HG02798 (cell line): ENCODE measurements around the gene FAM216A.
A peak's percentile ranks its signal among the peaks of the same experiment; 100 is the strongest.
"Not testable (repeated sequence)": the region's sequence is repeated elsewhere in the genome, so short reads cannot be mapped to it uniquely, and the experiment has no call there.

Experiments used
- ATAC-seq: cut with Tn5 transposase; IDR thresholded peaks from one replicate; pipeline ENCODE4 v1.9.1; 2021; ENCODE audit warnings: mild to moderate bottlenecking; ENCODE audit not compliant: unreplicated experiment, poor library complexity

Gene FAM216A

DNA sequence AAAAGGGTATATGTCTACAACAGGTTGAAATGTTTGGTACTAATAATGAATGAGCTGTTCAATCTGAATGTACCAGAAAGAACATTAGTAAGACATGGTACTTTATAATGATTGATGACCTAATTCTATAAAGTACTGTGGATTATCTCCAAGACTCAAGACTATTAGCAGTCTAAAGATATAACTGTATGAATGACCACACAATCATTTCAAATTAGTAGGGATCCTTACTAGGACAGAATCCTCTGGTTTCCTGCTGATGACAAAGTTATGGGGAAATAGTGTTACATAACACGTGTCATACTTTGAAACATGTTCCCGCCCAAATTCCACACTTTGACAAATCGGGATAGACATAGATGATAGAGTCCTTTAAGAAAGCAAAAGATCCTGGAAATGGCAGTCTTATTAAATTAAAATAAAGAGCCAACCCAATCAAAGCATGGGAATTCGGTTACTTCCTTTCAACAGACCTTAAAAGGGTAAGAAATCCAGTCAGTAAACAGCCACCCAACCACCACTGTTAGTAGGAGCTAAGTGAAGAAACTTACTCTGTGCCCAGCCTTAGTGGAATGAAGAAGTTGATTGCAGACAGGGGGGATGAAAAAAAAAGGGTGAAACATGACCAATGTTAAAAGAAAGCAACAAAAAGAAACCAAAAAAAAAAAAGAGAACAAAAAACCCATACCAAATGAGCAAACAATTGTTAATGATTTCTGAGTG is 30.5 kb downstream of the FAM216A start:
- no peak for ATAC-seq

DNA sequence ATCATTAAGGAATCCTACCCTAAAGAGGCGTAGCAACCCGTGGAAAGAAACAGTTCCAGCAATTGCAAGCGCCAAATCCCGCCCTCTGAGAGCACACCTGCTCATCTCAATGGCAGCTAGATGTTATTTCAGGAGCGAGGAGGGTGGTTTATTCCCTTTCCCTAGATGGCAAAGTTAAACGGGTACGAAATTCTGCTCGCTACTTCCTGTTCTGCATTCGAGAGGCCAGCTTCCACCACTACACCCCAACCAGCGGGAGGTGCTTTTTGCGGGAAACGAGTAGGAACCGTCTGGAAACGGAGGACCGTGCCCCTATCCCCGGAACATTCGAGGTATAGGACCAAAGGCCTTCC is 32.7 kb downstream of the FAM216A start:
- no peak for ATAC-seq

DNA sequence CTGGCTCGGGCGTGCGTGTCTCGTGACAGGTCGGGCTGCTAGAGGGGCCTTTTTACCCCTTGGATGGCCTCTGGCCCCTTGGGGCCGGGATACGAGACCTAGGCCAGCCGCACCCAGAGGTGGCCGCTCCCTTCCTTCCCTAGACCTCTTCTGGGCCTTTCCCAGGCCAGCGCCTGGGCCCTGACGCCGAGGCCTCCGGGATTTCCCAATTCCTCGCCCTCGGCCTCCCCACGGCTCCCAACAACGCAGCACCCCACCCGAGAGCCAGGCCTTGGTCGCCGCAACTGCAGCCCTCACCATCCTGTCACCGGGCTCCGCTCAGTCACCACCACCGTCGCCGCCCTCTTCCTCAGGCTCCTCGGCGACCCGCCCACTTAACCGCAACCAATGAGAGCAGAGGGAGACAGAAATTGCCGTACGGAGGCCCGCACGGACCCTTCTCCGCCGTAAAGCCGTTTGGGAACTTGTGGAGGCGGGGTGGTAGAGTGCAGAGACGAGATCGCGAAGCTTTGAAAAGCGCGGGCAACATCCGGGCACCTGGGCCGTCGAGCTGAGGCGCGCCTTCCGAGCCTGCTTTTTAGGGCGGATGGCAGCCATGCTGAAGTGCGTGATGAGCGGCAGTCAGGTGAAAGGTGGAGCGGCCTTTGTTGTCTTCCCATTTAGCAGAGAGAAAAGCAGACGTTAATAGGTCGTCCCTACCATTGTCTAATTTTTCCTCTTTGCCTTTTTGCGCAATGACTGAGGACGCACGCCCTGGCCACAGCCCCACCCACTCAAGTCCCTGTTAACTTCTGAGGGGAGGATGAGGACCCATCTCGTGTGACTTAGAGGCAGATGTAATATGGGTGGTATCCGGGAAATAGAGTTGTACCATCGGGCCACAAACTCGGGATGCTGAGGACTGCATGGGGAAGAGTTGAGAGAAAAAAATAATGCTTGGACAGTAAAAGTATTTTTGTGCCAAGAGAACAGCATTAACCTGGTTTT is 33.4 kb downstream of the FAM216A start, which contains the start of the genes RAD9B and VPS29:
RAD9B (plus strand) TSS at position 580 of the 987 bp plus-strand sequence; CDS start at position 587, 7 bp downstream.
VPS29 (minus strand) TSS at position 360 of the 987 bp plus-strand sequence; CDS start at position 300, 60 bp downstream.
- peak; percentile 94 for ATAC-seq

DNA sequence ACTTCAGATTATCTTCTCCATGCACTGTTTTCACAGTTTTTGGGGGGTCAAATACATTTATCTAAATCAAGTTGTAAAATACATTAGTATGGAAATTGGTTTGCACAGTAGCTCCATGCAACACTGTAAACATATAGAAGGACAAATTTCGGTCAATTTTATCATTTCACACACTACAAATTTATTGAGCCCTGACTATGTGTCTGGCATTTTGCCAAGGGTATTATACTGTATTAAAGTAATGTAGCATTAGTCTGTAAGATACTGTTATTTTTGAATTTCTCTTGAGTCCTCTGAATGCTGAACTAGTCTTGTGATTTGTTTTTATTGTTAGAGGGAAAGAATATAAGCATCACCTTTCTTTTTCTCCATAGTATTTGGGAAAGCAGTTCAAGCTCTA is 34.8 kb downstream of the FAM216A start:
- ATAC-seq, result no peak

DNA sequence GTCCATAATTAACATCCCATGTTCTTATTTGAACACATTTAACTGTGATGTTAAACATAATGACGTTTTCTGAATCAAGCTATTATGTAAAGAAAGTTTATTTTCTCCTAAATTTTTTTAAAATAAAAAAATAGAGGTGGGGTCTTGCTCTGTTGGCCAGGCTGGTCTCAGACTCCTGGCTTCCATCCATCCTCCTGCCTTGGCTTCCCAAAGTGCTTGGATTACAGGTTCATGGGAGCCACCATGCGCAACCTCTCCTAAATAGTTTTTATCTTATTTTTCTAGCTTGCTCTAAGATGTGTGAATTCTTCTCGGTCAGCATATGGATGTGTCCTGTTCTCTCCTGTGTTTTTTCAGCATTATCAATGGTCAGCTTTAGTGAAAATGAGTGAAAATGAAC is 36.7 kb downstream of the FAM216A start:
- ATAC-seq, result no peak

DNA sequence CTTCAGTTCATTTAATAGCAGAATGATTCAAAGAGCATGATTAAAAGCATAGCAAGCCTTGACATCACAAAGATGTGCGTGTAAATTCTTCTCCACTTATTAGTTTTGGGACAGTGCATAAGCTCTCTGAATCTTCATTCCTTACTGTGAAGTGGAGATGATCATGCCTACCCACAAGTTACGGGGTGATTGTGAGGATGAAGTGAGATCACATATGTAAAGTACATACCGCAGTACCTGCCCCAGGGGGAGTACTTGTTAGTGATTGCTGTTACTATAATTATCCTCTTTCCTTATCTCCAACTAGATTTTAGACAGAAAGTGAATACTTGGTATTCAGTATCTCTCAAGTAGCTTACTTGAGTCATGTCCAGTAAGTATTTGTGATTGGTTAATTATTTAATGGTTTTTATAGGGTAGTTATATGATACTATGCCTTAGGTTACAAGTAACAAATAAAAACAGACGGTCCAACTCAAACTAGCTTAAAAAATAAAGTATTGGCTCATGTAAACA is 39.5 kb downstream of the FAM216A start:
- ATAC-seq, result no peak

DNA sequence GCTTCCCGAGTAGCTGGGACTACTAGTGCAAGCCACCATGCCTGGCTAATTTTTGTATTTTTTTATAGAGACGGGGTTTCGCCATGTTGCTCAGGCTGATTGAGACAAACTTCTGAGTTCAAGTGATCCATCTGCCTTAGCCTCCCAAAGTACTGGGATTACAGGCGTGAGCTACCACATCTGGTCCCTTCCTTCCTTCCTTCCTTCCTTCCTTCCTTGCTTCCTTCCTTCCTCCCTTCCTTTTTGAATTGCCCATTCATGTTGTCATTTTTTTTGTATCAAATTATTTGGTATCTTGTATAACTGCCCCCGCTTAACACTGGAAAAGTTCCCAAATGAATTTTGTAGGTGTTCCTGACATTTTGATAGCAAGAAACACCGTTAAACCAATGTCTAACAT is 45.2 kb downstream of the FAM216A start:
- ATAC-seq, result no peak

DNA sequence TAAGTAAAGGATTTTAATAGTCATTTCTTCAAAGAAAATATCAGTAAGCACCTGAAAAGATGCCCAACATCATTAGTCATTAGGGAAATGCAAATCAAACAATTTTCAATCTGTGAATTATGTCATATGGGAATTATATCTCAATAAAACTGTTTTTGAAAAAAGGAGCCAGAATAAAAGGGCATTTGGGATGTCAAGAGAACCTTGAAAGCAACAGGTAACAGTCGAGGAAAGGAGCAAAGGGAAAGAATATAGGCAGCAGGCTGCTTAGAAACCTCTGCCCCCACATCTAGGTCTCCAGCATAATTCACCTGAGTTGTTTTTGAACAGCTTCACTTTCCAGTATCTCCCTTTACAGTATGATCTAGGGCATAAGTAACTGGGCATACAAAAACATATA is 45.7 kb downstream of the FAM216A start:
- no peak for ATAC-seq

DNA sequence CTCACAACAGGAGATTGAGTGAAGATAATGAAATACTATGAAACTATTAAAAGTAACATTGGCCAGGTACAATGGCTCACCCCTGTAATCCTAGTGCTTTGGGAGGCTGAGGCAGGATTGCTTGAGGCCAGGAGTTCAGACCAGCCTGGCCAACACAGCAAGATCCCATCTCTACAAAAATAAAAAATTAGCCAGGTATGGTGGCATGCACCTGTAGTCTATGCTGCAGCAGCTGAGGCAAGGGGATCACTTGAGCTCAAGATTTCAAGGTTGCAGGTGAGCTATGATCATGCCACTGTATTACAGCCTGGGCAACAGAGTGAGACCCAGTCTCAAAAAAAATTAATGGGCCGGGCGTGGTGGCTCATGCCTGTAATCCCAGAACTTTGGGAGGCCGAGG is 48.4 kb downstream of the FAM216A start:
- ATAC-seq, result no peak

DNA sequence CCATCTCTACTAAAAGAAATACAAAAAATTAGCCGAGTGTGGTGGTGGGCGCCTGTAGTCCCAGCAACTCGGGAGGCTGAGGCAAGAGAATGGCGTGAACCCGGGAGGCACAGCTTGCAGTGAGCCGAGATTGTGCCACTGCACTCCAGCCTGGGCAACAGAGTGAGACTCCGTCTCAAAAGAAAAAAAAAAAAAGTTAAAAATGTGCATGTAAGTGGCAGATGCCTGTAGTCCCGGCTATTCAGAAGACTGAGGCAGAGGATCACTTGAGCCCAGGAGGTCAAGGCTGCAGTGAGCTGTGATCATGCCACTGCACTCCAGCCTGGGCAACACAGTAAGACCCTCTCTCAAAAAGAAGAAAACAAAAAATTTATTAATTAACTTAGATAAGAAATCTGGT is 49.4 kb downstream of the FAM216A start:
- not testable (repeated sequence) for ATAC-seq

DNA sequence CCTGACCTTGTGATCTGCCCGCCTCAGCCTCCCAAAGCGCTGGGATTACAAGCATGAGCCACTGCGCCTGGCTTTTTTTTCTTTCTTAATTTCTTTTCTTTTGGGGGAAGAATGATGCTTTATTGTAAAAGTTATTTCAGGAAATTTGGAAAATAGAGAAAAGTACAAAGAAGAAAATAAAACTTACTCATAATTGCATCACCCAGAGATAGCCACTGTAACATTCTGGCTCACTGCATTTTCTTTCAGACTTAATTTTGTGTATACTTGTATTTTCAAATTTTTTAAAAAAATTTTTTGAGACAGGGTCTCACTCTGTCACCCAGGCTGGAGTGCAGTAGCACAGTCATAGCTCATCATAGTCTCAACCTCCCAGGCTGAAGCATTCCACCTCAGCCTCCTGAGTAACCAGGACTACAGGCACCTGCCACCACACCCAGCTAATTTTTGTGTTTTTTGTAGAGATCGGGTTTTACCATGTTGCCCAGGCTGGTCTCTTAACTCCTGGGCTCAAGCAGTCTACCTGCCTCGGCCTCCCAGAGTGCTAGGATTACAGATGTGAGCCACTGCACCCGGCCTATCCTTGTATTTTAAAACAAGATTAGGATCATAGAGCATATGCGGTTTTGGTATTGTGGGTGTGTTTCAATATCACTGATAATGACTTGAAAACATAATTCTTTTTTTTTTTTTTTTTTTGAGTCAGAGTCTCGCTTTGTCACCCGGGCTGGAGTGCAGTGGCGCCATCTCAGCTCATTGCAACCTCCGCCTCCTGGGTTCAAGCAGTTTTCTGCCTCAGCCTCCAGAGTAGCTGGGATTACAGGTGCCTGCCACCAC is 52.4 kb downstream of the FAM216A start:
- not testable (repeated sequence) for ATAC-seq

DNA sequence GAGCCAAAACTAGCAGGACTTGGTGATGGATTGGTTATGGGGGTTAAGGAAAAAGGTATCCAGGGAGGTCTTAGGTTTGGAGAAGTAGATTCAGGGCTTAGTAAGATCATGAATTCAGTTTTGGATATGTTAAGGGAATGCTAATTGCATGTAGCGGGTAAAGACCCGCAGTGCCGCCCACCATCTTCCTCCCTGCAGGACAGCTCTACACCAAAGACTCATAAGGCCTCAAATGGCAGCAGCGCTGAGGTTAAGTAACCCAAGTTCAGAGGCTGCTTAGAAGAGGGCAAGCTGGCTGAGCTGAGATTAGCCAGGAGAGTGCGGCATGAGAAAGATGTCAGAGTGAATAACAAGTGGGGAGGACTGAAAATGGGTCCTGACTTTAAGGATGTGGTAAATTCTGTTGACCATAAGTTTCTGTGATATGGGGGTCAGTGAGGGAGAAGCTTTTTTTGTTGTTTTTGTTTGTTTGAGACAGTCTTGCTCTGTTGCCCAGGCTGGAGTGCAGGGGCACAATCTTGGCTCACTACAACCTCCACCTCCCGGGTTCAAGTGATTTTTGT is 59.7 kb downstream of the FAM216A start:
- no peak for ATAC-seq

DNA sequence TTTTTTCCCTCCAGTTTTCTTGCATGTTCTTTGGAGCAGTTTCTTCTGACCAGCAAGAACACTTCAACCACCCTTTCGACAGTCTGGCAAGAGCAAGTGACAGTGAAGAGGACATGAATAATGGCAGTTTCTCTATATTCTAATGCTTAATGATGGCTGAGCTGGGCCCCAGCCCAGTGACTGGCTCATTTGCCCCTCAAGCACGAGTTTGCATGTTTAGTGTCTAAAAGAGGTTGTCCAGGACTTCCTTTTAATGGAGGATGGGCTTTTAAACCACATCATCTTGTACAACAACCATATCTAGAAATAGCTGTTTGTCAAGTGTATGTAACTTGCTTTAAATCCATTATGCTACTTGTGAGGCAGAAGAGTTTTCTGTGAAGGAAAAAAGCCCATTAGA is 61.9 kb downstream of the FAM216A start:
- no peak for ATAC-seq

DNA sequence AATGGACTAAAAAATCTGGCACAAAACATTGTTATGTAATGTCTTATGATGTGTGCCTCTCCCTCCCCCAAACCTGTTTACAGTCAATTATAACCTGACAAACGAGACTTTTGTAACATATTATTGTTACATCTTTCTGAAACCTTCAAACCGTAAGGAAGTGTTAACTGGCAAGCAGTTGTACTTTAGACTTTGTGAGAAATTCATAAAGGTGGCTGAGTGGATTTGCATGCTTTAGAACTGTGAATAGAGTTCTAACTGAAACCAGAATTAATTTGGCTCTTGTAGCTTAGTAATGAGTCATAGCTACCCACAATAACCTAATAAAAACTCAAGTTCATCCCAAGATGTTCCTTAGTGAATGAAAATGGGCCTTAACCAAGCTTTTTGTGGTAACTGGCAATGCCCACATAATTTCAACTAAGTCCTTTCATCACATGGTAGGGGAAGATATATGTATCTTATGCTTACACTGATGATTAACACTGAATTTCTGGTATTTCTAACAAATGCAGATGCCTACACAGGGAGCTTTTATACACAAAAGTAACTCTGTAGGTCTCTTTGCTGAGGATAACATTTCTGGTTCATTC is 63.2 kb downstream of the FAM216A start:
- ATAC-seq, result peak; percentile 88

DNA sequence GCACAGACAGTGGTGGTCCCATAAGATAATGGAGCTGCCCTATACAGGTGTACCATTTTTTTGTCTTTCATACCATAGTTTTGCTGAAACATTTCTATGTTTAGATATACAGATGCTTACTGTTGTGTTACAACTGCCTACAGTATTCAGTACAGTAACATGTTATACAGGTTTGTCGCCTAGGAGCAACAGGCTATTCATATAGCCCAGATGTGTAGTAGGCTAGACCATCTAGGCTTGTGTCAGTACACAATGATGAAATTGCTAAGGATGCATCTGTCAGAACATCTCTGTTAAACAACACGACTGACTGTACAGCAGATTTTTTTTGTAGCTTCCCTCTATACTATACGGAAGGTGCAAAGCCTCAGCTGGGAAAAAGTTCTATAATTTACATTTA is 64.0 kb downstream of the FAM216A start:
- no peak for ATAC-seq

DNA sequence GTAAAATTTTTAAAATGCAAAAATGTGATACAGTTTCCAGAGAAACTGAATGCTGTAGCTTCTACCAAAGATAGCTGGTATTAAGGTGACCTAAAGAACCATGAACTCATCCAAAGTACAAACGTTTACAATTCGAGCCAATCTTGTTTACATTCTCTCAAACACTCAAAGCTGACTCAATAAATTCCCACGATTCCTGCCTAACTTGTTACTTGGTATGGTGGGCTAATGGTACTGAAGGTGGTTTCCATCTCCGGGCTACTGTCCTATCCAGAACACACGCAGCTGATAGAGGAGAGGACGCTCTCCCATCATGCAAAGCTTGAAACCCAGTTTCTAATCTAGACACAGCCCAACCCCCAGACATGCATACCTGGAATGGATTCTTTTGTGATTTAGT is 65.0 kb downstream of the FAM216A start:
- no peak for ATAC-seq

DNA sequence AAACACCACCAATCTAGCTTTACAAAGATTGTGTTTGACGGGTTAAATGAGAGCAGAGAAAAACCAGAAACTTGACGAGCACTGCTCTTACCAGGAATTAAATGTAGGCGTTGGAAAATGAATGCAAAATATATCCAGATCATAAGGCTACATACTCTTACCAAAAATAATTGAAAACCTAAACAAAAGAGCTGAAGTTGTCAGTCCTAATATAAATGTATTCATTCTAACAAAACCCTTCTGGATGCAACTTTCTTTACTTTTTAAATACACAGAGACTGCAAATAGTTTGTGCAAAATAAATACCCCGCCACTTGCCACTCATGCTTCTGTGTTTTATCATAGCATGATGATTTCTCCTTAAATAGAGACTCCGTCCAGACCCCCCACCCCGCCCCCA is 66.2 kb downstream of the FAM216A start:
- ATAC-seq, result no peak

DNA sequence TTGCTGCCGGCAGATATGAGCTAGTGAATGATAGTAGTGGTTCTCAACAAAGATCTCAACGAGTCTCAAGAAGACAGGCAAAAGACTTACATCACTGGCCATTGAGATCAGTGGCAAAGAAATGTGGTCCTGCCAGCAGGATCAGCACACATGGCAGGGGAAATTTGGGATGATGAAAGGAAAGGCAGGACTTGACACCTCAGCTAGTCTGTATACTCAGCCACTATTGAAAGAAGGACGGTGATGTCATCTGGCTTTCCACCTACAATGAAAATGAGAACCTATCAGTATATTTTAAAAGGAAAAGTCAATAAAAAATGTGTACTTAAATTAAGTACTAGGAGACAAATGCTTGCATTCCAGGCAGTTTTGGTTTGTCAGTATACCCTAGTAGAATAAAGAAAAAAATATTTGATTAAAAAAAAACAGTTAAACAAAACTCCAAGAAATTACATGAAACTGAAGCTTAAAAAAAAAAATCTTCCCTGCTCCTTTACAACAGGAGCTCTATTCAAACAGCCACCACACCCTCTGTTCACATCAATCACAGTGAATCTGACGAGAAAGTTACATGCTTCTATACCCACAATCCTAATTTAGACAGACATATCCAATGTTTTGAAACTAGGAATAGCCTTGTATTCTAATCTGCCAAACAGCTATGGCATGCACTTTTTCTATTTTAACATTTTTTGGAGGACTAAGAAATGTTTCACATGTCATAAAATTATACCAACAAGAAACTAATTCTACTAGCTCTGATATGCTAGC is 68.4 kb downstream of the FAM216A start:
- no peak for ATAC-seq
